Nephron progenitor cell (in vitro differentiated cells): ENCODE data around the gene BANF1.
"Not testable (repeated sequence)": the region's sequence is repeated elsewhere in the genome, so short reads cannot be mapped to it uniquely, and the experiment has no call there.

Experiments used
- DNase-seq: peaks from one replicate; pipeline ENCODE4 v3.0.0; 2021
- H3K27ac Mint-ChIP-seq: 2 replicates; pipeline ENCODE4 v1.8.0; 2021; ENCODE audit warnings: mild to moderate bottlenecking, moderate library complexity, mixed read lengths
- H3K27me3 Mint-ChIP-seq: 2 replicates; pipeline ENCODE4 v1.8.0; 2021; ENCODE audit warnings: mild to moderate bottlenecking, low read depth, mixed read lengths; ENCODE audit not compliant: poor library complexity
- H3K36me3 Mint-ChIP-seq: 2 replicates; pipeline ENCODE4 v1.8.0; 2021; ENCODE audit warnings: low read depth, mixed read lengths
- H3K4me1 Mint-ChIP-seq: 2 replicates; pipeline ENCODE4 v1.8.0; 2021; ENCODE audit warnings: mixed read lengths
- H3K4me3 Mint-ChIP-seq: 2 replicates; pipeline ENCODE4 v1.8.0; 2021; ENCODE audit warnings: mild to moderate bottlenecking, moderate library complexity, mixed read lengths
- H3K9me3 Mint-ChIP-seq: 2 replicates; pipeline ENCODE4 v1.8.0; 2021; ENCODE audit warnings: mild to moderate bottlenecking, moderate library complexity, mixed read lengths
- CTCF ChIP-seq: fragments of 200-600 bp; sonication (generic); IDR thresholded peaks from 2 replicates; pipeline ENCODE4 v1.5.0; 2021; ENCODE audit warnings: antibody characterized with exemption

Gene BANF1

GRCh38 chr11:66020618-66021357 is 18.5 kb downstream of the BANF1 start:
- Mint-ChIP-seq H3K27ac (no peak overlapping the region), H3K27me3 (peaks cover 39% of the 10 kb centered on the region), H3K36me3 (no peaks in the 10 kb centered on the region), H3K4me1 (no peaks in the 10 kb centered on the region), H3K4me3 (no peak overlapping the region), H3K9me3 (no peaks in the 10 kb centered on the region)
- no peak for TF ChIP-seq CTCF
- DNase-seq, result no peak

DNA sequence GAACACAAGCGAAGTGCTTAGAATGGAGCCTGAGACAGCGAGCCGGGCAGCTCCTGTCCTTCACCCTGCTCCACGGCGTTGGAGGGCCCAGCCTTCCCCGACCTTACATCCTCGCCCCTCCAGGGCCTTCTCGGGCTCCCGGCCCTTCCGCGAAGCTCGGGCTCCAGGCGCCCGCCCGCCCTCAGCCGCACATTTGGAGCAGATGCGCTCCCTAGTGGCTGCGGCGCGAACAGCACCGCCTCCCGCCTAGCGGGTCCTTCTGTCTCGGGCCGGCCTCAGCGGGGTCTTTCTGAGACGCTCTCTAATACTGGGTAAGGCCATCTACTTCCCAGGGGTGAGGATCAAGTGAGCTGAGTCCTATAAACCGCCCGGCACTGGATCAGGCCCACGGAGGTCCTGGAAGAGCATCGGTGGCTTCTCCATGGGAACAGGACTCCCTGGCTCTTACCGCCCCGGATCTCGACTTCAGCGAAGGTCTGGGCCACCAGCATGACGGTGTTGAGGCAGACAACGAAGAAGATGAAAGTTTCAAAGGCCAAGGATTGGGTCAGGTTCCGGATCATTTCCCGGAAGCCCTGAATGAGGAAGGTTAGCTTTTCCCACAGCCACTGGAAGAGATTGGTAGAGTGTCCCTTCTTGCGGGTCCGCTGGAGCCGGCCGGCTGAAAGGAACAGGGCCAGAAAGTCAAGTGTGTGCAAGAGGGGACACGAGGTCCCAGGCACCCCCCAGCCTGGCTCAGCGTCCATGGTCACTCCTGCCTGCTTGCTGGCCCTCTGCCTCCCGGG is 20.3 kb downstream of the BANF1 start:
- H3K36me3 Mint-ChIP-seq, result no peaks in the 10 kb centered on the region
- no peaks in the 10 kb centered on the region for H3K9me3 Mint-ChIP-seq
- no peaks in the 10 kb centered on the region for H3K4me1 Mint-ChIP-seq
- H3K4me3 Mint-ChIP-seq, result no peak overlapping the region
- DNase-seq, result peak; percentile 94
- peaks cover 49% of the 10 kb centered on the region for H3K27me3 Mint-ChIP-seq
- peak; percentile 97 for TF ChIP-seq CTCF
- no peak overlapping the region for H3K27ac Mint-ChIP-seq

DNA sequence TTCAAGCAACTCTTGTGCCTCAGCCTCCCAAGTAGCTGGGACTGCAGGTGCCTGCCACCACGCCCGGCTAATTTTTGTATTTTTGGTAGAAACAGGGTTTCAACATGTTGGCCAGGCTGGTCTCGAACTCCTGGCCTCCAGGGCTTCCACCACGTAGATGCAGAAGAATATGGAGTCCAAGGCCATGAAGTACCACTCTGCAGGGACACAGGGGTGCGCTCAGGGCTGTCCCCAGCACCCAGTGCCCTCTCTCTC is 20.8 kb downstream of the BANF1 start:
- not testable (repeated sequence) for H3K4me1 Mint-ChIP-seq, H3K27ac Mint-ChIP-seq, DNase-seq, H3K9me3 Mint-ChIP-seq, H3K4me3 Mint-ChIP-seq, H3K36me3 Mint-ChIP-seq
- H3K27me3 Mint-ChIP-seq, result peaks cover 51% of the 10 kb centered on the region

DNA sequence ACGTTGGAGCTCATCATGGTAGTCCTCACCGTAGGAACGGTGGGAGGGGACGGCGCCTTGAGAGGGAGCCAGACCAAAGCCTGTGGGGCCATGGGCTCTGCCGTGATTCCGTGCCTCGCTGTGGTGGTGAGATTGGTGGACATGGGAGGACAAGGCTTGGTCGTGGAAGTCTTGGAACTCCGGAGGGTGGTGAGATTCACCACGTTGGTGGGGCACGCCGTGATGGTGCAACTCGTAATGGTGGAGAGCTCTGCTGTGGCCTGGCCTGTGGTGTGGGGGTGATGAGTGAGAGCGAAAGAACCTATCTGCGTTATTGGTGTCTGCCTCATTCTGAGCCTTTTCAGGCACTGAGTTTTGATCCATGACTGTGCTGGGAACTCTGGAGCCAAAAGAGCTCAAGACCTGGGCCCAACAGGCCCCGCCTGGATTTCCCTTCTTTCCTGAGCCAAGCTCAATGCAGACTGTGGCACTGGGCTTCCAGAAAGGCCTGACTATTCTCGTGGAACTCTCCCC is 23.8 kb downstream of the BANF1 start, which contains the start of gene CATSPER1:
Gene CATSPER1, minus strand, starts transcription at position 463 of the 513 bp plus-strand sequence. Its CDS starts 100 bp downstream, at position 363.
- Mint-ChIP-seq H3K27me3 (peaks cover 65% of the 10 kb centered on the region), H3K9me3 (no peaks in the 10 kb centered on the region), H3K4me1 (no peaks in the 10 kb centered on the region), H3K27ac (no peak within 1 kb of the TSS), H3K36me3 (no peaks in the 10 kb centered on the region), H3K4me3 (no peak within 1 kb of the TSS)
- no peak for TF ChIP-seq CTCF
- DNase-seq, result no peak

DNA sequence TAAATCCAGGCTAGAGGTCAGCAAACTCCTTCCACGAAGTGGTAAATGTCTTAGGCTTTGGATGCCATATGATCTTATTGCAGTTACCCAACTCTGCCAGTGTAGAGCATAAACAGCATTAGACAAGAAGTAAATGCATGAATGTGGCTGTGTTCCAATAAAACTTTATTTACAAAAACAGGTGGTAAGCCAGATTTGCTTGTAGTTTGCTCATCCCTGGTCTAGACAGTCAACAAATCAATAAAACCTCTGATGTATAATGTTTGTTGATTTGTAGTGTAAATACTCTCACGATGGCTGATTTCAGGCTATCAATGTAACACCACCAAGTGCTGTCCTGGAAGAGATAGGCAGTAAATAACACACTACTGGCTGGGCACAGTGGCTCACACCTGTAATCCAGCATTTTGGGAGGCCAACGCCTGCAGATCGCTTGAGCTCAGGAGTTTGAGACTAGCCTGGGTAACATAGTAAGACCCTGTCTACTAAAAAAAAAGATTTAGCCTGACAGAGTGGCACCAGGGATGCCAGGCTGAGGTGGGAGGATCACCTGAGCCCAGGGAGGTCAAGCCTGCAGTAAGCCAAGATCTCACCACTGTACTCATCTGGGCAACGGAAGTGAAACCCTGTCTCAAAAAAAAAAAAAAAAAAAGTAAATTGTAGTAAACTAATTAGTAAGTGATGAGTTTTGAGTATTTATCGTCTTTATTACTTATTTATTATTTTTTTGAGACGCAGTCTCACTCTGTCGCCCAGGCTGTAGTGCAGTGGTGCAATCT is 30.8 kb downstream of the BANF1 start:
- DNase-seq, result no peak
- Mint-ChIP-seq H3K9me3 (peaks cover 28% of the 10 kb centered on the region), H3K4me3 (no peak overlapping the region), H3K27me3 (peaks cover 30% of the 10 kb centered on the region), H3K27ac (no peak overlapping the region), H3K36me3 (peaks cover 4% of the 10 kb centered on the region), H3K4me1 (no peaks in the 10 kb centered on the region)
- no peak for TF ChIP-seq CTCF
